ENCODE results near the gene ST6GALNAC1. TPM values are rescaled to one million over a fixed set of nuclear protein-coding genes. Genes with fewer than 3 reads are reported as not detected.

The ST6GALNAC1 gene
- total RNA-seq, 4 donors from 2014 or later: 0.51 to 1.8 (median 1.5) TPM

DNA sequence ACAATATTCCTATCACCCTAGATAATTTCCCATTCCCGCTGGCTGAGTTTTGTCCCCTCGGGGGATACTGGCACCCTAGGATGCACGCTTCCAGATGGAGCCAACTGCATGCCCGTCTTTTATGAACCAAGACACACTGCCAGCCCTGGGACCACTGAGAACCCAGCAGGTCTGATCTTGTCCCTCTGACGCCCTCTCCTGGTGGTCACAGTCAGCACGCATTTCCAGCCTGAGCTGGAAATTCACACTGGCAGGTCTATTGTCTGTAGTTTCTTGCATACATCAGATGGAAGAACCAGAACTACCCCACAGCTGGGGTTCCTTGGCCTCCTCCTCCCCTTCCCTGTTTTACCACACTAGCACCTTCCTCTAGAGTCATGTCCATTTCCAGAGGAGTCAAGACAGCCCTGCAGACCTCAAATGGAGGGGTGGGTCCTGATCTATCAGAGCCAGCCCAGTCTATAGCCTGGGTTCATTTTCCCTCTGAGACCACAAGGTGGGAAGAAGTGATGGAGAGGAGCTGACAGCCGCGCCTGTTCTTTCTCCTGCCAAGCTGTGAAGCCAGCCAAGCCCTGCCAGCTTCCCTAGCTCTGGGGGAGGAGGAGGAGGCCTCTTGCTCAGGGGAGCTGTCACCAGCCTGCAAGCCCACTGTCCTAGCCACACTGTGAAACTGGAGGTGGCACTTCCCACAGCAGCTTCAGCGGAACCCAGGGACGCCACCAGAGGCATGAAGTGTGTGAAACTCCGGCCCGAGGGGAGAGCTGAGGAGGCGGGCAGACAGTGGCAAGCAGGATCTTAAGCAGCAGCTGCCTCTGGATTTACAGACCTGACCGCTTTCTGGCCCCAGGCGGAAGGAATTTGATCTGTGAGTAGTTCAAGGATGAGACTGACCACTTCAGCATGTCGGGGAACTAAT is 37.9 kb upstream of the ST6GALNAC1 start:
- TF ChIP-seq, protein P1, sequence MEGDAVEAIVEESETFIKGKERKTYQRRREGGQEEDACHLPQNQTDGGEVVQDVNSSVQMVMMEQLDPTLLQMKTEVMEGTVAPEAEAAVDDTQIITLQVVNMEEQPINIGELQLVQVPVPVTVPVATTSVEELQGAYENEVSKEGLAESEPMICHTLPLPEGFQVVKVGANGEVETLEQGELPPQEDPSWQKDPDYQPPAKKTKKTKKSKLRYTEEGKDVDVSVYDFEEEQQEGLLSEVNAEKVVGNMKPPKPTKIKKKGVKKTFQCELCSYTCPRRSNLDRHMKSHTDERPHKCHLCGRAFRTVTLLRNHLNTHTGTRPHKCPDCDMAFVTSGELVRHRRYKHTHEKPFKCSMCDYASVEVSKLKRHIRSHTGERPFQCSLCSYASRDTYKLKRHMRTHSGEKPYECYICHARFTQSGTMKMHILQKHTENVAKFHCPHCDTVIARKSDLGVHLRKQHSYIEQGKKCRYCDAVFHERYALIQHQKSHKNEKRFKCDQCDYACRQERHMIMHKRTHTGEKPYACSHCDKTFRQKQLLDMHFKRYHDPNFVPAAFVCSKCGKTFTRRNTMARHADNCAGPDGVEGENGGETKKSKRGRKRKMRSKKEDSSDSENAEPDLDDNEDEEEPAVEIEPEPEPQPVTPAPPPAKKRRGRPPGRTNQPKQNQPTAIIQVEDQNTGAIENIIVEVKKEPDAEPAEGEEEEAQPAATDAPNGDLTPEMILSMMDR (IDR thresholded peaks at IDR 0.05; ENCODE audit: low read depth): no peak

DNA sequence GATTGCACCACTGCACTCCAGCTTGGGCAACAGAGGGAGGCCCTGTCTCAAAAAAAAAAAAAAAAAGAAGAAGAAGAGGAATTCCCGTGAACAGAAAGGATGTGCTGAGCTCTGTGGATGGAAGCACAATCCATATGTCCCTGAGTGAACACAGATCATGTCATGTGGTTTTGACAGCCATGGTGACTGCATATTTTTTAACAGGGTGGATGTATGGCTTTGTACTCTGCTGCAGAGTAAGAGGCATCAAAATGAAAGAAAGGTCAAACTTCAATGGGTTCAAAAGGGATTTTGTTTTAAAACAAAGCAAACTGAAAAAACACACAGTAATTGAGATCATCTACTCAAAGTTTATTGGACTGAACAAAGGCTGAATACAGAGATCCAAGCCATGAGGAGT is 35.7 kb upstream of the ST6GALNAC1 start:
- TF ChIP-seq, protein P1 (IDR thresholded peaks at IDR 0.05; ENCODE audit: low read depth): no peak

DNA sequence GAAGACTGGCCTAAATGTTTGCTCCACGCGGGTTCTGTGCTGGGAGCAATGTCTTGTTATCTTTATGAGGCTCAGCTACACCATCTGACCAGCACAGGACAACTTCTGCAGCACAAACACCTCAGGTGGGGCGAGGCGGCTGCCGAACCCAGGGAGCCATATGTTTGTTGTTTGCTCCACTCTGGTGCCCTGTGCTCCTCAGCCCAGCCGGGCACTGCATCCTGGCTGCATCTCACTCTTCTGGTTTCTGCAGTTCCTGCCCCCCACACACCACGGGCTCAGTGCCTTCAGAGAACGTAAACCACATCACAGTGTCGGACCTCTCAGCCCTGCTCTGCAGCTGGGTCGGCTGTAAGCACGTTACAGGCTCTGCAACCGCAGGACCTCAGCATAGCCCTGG is 34.8 kb upstream of the ST6GALNAC1 start:
- TF ChIP-seq, protein P1 (IDR thresholded peaks at IDR 0.05; ENCODE audit: low read depth): no peak

DNA sequence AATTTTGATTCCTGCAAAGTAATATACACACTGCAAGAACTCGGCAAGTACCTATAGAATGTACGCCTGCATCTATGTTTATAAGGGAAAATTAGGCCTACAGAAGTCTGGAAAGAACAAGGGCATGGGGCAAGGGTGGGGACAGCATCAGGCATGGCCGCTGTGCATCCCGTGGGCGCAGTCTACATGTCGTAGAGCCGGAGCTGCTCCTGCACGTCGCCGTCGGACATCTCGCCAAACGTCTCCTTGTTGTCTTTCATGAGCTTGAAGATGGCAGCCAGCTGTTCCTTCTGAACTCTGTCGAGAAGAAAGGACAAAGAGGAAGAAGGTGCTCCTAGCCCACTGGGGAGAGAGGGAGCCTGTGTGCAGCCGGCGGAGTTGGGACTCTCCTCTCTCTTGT is 33.8 kb upstream of the ST6GALNAC1 start:
- TF ChIP-seq, protein P1 (IDR thresholded peaks at IDR 0.05; ENCODE audit: low read depth): no peak

DNA sequence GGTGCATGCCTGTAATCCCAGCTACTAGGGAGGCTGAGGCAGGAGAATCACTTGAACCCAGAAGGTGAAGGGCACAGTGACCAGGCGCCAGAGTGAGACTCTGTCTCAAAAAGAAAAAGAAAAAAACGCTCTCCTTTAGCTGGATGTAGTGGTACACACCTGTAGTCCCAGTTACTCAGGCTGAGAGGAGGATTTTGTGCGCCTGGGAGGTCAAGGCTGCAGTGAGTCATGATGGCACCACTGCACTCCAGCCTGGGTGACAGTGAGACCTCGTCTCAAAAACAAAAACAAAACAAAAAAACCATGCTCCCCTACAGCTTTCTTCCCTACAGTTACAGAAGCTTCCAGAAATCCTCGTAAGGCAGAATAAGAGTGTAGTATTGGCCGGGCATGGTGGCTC is 33.1 kb upstream of the ST6GALNAC1 start:
- TF ChIP-seq, protein P1 (IDR thresholded peaks at IDR 0.05; ENCODE audit: low read depth): no peak

DNA sequence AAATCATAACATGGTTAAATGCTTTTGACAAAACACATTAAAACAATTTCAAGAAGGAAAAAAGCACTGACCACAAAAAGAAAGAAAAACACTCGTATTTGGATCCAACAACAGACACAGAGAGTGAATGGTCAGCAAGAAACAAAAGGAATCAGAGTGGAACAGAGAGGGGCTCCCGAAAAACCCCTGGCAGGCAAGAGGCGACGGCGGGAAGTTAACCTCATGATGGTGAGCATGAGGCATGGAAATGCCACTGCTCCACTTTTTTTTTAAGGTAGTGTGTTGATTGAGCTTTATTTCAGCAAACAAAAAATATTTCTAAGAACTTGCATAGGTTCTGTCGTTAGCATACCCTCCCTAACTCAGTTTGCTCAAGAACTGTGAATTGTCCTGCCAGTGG is 32.1 kb upstream of the ST6GALNAC1 start:
- TF ChIP-seq, protein P1 (IDR thresholded peaks at IDR 0.05; ENCODE audit: low read depth): no peak

DNA sequence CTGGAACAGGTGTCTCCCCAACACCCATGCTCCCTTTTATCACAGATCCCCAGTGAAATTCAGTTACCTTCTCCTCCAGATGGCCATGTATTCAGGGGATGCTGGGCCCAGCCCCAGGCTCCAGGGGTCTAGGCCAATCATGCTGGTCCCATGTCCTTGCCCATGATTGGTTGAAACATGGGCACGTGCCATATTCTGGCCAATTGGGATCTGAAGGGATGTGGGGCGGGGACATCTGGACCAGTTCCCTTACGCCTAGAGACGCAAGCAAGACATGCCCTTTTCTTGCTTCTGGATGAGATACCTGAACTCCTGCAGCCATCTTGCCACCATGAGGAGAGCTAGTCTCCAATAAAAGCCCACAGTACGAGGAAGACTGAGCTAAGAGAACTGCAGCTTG is 31.0 kb upstream of the ST6GALNAC1 start:
- TF ChIP-seq, protein P1 (IDR thresholded peaks at IDR 0.05; ENCODE audit: low read depth): no peak
